Measurements from ENCODE around the gene METTL15.
"Not testable (repeated sequence)": the region's sequence is repeated elsewhere in the genome, so short reads cannot be mapped to it uniquely, and the experiment has no call there.

Gene METTL15

DNA sequence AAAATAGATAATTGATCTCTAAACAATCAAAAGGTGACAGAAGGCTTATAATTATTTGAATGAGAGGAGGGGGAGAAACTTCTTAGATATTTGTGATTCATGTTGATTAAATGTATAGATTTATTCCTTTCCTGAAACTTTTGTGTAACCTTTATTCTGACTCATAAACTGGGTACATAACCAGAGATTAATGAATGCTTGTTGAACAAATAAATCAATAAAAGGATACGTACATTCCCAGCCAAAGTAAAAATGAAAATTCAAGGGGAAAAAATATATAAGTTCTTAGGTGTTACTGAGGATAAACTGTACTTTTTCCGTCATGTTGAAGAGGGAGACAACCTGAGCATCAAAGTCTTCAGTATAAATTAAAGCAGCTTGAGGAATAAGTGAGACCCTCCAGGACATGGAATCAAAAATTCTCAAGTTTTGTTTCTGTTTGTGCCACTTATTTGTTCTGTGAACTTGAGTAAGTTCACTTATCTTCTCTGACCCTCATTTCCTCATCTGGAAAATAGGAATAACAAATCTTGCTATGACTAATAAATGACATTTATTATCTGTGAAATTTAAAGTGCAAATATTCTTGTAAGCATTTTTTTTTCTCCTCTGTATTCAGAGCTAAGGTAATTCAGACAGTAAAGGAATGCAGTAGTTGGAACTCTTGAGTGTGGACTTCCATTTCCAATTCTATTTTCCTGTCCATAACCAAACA lies 195.4 kb downstream of the METTL15 start:
- no peak for DNase-seq

DNA sequence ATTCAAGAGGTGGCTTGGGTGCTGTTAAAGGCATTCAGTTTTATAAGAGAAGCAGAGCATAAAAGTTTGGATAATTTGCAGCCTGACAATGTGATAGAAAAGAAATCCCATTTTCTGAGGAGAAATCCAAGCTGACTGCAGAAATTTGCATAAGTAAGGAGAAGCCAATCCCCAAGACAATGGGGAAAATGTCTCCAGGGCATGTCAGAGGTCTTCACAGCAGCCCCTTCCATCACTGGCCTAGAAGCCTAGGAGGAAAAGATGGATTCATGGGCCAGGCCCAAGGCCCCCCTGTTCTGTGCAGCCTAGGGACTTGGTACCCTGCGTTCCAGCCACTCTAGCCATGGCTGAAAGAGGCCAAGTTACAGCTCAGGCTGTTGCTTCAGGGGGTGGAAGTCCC lies 207.3 kb downstream of the METTL15 start:
- DNase-seq = no peak

DNA sequence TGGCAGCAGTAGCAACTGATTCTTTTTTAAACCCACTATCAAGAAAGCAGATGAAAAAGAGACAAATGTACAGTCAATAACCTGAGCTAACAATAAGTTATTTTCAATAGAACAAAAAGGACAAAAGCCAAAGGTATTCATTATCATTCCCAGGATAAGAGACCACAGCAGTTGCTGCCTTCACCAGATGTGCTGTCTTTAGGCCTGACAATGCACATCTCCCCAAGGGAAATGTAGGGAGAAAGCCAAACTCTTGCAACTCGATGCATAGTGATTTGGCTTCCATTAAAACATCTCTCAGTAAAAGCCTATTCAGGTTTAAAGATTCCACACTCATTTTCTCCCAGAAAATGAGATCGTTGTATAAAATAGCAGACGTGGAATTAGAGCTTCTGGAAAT lies 210.7 kb downstream of the METTL15 start:
- no peak for DNase-seq

DNA sequence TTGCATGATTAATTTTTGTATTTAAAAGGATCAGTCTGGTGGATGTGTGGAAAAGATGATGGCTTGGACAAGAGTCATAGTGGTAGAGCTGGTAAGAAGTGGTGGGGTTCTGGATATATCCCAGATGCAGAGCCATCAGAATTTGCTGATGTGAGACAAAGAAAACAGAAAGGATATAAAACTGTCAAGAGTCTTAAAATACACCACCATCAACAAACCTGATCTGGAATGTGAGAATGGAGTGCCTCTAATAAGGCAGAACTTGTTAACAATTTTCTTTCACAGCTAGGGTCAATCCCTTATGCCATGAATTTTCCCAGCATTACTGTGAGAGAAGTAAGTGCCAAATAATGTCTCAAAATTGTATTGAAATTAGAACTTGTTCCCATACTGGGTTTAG lies 215.4 kb downstream of the METTL15 start:
- DNase-seq = no peak

DNA sequence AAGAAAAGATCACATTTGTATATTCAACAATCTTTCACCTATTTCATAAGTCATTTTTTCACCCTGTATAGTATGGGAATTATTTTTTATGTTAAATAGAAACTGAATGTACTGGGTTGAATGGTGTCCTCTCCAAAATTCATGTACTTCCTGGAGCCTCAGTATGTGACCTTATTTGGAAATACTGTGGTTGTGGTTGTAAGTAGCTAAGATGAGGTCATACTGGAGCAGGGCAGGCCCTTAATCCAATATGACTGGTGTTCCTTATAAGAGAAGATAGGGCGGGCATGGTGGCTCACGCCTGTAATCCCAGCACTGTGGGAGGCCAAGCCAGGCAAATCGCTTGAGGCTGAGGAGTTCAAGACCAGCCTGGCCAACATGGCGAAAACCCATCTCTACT lies 224.2 kb downstream of the METTL15 start:
- not testable (repeated sequence) for DNase-seq

DNA sequence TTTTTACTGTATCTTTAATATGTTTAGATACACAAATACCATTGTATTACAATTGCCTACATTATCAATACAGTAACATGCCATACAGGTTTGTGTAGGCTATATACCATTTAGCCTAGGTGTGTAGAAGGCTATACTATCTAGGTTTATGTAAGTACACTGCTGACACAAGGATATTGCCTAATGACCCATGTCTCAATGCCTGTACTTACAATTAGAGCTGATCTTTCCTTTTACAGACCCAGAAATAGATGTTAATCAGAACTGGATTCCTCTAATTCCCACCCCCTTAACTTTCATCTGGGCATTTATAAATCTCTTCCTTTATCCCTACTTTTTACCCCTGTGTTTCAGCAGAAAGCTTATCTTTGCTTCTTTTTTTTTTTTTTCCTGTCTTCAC lies 229.5 kb downstream of the METTL15 start:
- no peak for DNase-seq

DNA sequence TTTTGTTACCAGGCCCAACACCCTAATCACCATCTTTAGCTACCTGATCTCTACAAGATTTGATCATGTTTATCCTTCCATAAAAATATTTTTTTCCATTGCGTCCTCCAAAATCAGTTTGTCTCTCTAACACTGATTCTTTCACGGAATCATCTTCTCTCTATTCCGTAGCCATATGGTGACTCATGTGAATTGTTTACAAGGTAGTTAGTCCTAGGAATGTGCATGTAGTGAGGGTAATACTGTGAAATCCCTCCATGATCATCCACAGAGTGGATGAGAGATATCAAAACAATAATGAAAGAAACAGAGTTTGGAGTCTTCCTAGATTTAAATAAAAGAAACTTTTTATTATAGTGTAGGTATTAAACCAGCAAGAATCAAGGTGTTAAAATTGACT lies 230.2 kb downstream of the METTL15 start:
- no peak for DNase-seq

DNA sequence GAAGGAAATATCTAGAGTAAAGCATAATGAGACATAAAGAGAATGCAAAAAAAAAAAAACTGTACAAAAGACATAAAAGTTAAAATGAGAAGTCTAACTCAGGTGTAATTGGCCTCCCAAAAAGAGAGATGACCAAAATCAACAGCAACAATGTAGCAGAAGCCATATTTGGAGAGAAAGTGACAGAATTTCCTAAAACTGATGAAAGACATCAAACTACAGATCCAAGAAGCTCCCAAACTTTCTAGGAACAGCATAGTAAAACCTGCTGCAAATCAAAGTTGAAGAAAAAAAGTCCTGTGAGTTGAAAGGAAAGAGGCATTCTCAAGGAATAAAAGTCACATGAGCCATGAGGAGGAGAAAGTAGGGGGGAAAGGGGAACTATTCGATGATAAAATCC lies 231.3 kb downstream of the METTL15 start:
- no peak for DNase-seq

DNA sequence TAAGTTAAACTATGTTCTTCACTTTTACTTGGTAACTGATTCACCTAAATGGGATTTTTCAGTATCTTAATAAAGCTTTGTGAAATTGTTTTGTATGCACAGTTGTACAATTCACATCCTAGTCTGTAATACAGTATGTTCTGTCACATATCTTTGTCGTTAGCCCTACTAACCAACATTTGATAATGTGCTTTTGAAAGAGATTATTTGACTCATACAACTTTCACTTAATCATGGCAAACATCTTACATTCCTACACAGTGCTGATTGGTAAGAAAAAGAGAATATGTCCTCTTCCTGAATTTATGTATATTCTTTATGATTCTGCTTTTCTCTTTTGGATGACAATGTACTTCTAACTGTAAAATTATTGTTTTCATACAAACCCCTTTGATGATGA lies 234.5 kb downstream of the METTL15 start:
- no peak for DNase-seq

DNA sequence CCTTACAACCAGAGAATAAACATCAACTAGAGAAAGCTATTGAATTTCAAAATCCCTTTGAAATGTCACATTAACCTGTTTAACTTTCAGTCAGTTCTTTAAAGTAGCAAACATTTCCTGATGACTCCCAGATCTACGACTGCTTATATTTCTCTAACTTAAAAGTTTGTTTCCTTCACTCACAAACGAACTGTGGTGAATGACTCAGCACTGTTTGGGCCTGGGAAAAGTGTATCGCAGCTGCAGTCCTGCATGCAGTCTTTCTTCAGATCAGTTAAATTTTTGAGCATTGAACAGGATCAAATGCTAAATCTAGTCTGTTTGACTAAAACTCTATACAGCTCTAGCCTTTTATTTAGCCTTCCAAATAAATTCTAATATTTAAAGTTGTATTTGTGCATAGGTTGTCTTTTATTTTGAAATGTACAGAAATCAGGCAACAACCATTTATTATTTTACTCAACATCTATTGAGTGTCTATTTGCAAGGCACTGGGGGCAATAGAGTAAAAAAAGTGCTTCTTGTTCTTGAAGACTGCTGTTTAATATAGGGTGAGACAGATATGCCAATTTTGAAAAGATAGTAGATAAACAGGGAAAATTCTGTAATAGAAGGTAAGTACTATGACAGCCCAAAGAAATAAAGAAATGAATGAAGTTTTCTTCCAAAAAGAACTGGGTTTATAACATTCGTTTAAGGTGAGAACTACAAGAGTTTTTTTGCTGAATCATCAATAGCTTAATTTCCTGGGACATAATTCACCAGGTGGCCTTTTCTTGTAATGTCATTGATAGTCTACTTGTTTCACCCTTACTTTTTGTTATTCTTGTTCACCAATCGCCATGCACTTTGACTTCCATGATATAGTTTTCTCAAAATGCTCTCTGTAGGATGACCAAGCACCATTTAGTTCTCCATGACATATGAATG lies 235.4 kb downstream of the METTL15 start:
- no peak for DNase-seq

DNA sequence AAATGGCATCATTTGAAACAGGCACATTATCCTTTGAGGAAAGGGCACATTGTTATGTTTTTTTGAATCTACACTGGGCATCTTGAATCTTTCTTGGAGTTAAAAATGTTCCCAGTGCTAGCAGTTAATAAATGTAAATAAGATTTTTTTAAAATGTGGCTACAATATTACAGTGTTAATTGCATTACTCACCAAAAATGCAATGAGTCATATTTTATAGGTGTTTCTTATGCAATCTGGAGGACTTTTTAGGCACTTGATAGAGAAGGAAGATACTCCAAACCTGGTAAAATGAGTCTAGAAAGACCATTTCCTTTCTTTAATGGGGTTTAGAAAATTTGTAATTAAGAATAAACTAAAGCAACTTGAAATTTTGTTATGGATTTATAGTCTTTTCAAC lies 238.0 kb downstream of the METTL15 start:
- no peak for DNase-seq

DNA sequence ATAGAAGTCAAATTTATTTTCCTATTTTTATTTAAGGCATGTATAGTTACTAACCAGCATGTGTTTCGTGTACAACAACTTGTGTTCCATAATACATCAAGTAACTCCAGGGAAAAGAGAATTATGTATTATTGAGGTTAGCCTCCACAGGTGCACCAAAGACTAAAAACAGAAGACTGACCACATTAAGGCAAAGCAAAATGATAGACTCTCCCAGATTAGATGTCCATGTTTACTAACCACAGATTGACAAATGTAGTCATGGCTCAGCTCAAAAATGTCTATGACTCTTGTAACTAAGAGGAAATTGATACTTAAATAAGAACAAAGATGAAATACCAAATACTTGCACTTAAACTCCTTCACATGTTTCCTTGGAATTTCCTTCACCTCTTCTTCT lies 238.5 kb downstream of the METTL15 start:
- DNase-seq = no peak

DNA sequence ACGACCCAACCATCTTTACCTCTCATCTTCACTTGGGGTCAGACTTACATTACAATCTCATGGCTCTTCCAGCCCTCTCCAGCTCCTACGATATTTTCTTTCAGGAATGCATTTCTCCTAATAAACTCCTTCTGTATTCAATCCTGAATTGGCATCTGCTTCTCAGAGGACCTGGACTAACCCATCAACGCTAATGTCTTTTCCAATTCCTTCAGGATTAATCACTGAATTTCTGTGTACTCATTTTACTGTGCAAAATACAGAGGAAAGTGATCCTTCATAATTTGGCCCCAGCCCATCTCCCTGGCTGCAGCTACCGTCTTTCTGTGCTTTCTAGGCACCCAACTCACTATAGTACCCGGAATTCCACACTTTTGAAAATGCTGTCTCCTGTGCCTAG lies 239.2 kb downstream of the METTL15 start:
- DNase-seq = no peak

DNA sequence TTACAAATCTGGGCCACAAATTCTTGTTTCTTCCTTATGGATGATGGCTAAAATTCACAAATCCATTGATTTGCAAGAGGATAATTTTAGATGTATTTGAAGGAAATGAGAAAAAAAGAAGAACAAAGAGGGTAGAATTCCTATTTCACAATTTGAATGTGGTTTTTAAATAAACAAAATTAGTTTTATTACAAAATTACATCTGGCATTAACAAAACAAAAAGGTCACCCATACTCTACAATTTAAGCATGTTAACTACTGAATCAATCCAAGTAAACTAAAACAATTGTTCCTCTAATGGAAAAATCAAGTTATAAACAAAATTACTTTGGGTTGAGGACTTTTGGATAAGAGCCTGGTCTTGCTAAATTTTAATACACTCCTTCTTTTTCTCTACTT lies 242.0 kb downstream of the METTL15 start:
- DNase-seq = no peak

DNA sequence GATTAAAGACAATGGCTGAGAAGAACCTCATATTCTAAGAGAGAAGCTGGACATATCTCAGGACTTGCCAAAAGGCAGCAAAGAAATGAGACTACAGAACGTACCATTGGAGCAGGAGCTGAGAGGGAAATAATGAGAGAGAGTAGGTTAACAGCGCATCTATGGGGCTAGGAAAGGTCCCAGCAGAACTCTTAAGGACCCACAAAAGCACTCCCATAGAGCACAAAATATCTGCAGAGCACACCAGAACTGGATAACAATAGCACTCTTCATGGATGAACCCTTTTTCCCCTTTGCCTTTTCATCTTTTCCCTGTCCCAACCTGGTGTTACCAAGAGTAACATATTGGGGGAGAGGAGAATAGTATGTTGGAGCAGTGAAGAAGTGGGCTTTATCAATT lies 245.8 kb downstream of the METTL15 start:
- DNase-seq = no peak

DNA sequence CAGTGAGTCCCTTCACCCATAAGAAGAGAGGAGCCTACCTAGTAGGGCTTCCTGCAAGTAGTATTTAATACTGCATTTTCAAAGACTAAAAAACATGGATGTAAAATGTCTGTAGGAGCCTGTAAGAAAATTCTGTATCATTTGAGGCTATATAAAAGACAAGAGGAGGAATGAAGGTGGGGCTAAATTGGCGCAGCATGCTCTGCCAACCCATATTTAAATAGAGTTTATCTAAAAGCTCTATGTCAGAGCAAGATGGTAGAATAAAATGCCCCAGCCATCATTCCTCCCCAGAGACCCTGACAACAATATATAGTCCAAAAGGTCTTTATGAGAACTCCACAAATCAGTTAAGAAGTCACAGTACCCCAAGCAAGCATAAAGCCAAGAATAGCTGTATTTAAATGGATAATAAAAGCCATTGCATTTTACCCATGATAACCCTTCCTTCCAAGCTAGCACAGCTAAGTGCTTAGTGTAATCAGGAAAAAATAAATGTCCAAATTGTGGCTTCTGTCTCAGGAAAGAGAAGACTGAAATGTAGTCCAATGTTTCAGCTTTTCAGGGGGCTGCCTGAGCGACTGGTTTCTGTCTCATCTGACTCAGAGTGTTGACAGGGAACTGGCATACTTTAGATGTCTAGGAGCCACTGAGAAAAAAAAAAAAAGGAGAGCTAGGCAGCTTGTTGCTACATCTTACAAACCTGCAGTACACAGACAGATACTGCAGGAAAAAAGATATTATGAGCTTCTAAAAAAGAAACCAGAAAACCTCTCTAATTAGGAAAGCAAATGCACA lies 258.6 kb downstream of the METTL15 start:
- DNase-seq = no peak

DNA sequence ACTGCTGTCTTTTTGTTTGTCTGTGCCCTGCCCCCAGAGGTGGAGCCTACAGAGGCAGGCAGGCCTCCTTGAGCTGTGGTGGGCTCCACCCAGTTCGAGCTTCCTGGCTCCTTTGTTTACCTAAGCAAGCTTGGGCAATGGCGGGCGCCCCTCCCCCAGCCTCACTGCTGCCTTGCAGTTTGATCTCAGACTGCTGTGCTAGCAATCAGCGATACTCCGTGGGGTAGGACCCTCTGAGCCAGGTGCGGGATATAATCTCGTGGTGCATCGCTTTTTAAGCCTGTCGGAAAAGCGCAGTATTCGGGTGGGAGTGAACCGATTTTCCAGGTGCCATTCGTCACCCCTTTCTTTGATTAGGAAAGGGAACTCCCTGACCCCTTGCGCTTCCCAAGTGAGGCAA lies 269.9 kb downstream of the METTL15 start:
- not testable (repeated sequence) for DNase-seq

Measured in femur (tissue), 1 donor.